ENCODE data around the gene ANKMY1.

Gene ANKMY1

GRCh38 chr2:240594511-240595380, 37.0 kb upstream of the ANKMY1 start:
- H3K4me3 ChIP-seq (replicated peaks; ENCODE audit: insufficient read depth, low read length), result no peak overlapping the region
- no peaks in the 10 kb centered on the region for H3K27me3 ChIP-seq (ENCODE audit: insufficient read depth, poor library complexity, severe bottlenecking)
- no peak for TF ChIP-seq REST (IDR thresholded peaks at IDR 0.05; ENCODE audit: insufficient replicate concordance, low read depth)
- TF ChIP-seq CTCF (IDR thresholded peaks at IDR 0.05; ENCODE audit: insufficient read depth, low read length), result no peak
- no peak for TF ChIP-seq GABPA (IDR thresholded peaks at IDR 0.05; ENCODE audit: low read depth)
- no peak for TF ChIP-seq POLR2AphosphoS5 (IDR thresholded peaks at IDR 0.05; ENCODE audit: low read depth)
- no peak for TF ChIP-seq SPI1 (IDR thresholded peaks at IDR 0.05; ENCODE audit: borderline replicate concordance, low read depth)
- no peak for DNase-seq (ENCODE audit: low read depth in 1 of 2, low spot score in 1 of 2)
- no peak overlapping the region for H3K27ac ChIP-seq (replicated peaks)

GRCh38 chr2:240593703-240594451, 36.1 kb upstream of the ANKMY1 start:
- Histone ChIP-seq H3K4me3 (replicated peaks; ENCODE audit: insufficient read depth, low read length) (no peak overlapping the region), H3K27me3 (ENCODE audit: insufficient read depth, poor library complexity, severe bottlenecking) (no peaks in the 10 kb centered on the region), H3K27ac (replicated peaks) (no peak overlapping the region)
- DNase-seq (ENCODE audit: low read depth in 1 of 2, low spot score in 1 of 2), result no peak
- no peak for TF ChIP-seq CTCF (IDR thresholded peaks at IDR 0.05; ENCODE audit: insufficient read depth, low read length)
- TF ChIP-seq GABPA (IDR thresholded peaks at IDR 0.05; ENCODE audit: low read depth), result no peak
- TF ChIP-seq POLR2AphosphoS5 (IDR thresholded peaks at IDR 0.05; ENCODE audit: low read depth), result no peak
- TF ChIP-seq SPI1 (IDR thresholded peaks at IDR 0.05; ENCODE audit: borderline replicate concordance, low read depth), result no peak
- TF ChIP-seq REST (IDR thresholded peaks at IDR 0.05; ENCODE audit: insufficient replicate concordance, low read depth), result no peak

- no peak for DNase-seq (ENCODE audit: low read depth in 1 of 2, low spot score in 1 of 2)
- no peak overlapping the region for H3K27ac ChIP-seq (replicated peaks)
- no peaks in the 10 kb centered on the region for H3K27me3 ChIP-seq (ENCODE audit: insufficient read depth, poor library complexity, severe bottlenecking)
- no peak overlapping the region for H3K4me3 ChIP-seq (replicated peaks; ENCODE audit: insufficient read depth, low read length)
- TF ChIP-seq CTCF (IDR thresholded peaks at IDR 0.05; ENCODE audit: insufficient read depth, low read length) (no peak), REST (IDR thresholded peaks at IDR 0.05; ENCODE audit: insufficient replicate concordance, low read depth) (no peak), POLR2AphosphoS5 (IDR thresholded peaks at IDR 0.05; ENCODE audit: low read depth) (no peak), SPI1 (IDR thresholded peaks at IDR 0.05; ENCODE audit: borderline replicate concordance, low read depth) (no peak), GABPA (IDR thresholded peaks at IDR 0.05; ENCODE audit: low read depth) (no peak)
Measured at GRCh38 chr2:240593026-240593702, 35.4 kb upstream of the ANKMY1 start.
